Activated naive CD4-positive, alpha-beta T cell treated with anti-CD3 and anti-CD28 coated beads, Interleukin-2, amount 50 U/mL, for 16 hours (primary cell): ENCODE data around the gene MAP3K4.

Experiments
- DNase-seq: peaks from one replicate; pipeline ENCODE4 v3.0.0-alpha.2; 2020

The MAP3K4 gene

GRCh38 chr6:161130541-161130940 is 139.0 kb downstream of the MAP3K4 start:
- DNase-seq = no peak

GRCh38 chr6:161130967-161131766 is 139.6 kb downstream of the MAP3K4 start:
- DNase-seq = no peak

GRCh38 chr6:161132384-161132783 is 140.8 kb downstream of the MAP3K4 start:
- no peak for DNase-seq

GRCh38 chr6:161133963-161134362 is 142.4 kb downstream of the MAP3K4 start:
- no peak for DNase-seq

- no peak for DNase-seq
These were observed 143.2 kb downstream of the MAP3K4 start for GRCh38 chr6:161134550-161135298.

GRCh38 chr6:161135695-161136591 is 144.4 kb downstream of the MAP3K4 start:
- no peak for DNase-seq

- DNase-seq = no peak
These were observed 145.1 kb downstream of the MAP3K4 start for GRCh38 chr6:161136655-161137054.

GRCh38 chr6:161137320-161137719 is 145.8 kb downstream of the MAP3K4 start:
- no peak for DNase-seq

GRCh38 chr6:161137839-161138542 is 146.4 kb downstream of the MAP3K4 start:
- no peak for DNase-seq

GRCh38 chr6:161138543-161139303 is 147.2 kb downstream of the MAP3K4 start:
- no peak for DNase-seq

- no peak for DNase-seq
These were observed 147.8 kb downstream of the MAP3K4 start for GRCh38 chr6:161139304-161139765.

GRCh38 chr6:161139766-161140553 is 148.4 kb downstream of the MAP3K4 start:
- DNase-seq = no peak

GRCh38 chr6:161140554-161140875 is 148.9 kb downstream of the MAP3K4 start:
- no peak for DNase-seq

GRCh38 chr6:161141173-161141572 is 149.6 kb downstream of the MAP3K4 start:
- no peak for DNase-seq

GRCh38 chr6:161142957-161143296 is 151.4 kb downstream of the MAP3K4 start:
- no peak for DNase-seq

- no peak for DNase-seq
These were observed 152.3 kb downstream of the MAP3K4 start for GRCh38 chr6:161143663-161144430.

GRCh38 chr6:161150136-161150535 is 158.6 kb downstream of the MAP3K4 start:
- DNase-seq = no peak

- DNase-seq = no peak
These were observed 159.0 kb downstream of the MAP3K4 start for GRCh38 chr6:161150566-161150965.

- DNase-seq = no peak
These were observed 159.6 kb downstream of the MAP3K4 start for GRCh38 chr6:161151059-161151645.
